Astrocyte of the spinal cord (primary cell): ENCODE data around the gene TMC3.

ENCODE experiments used
- DNase-seq: peaks from one replicate; pipeline ENCODE4 v3.0.0; 2011; ENCODE audit warnings: low read depth, low spot score
- H3K4me3 ChIP-seq: 2 replicates; pipeline ENCODE4 v1.5.1; 2011; ENCODE audit warnings: low read depth, mild to moderate bottlenecking, low read length, moderate library complexity
- CTCF ChIP-seq: IDR thresholded peaks from 2 replicates; pipeline ENCODE4 v1.5.1; 2012; ENCODE audit warnings: low read depth, mild to moderate bottlenecking, low read length, inconsistent platforms
- in situ Hi-C: cut with HindIII; loops from 2 replicates; pipeline ENCODE4 v1.10.0; 2017; ENCODE audit warnings: low sequenced_read_pairs

TMC3 gene

GRCh38 chr15:81299156-81299555, 74.9 kb downstream of the TMC3 start:
- no peak for DNase-seq
- in situ Hi-C loops = no loop called here
- H3K4me3 ChIP-seq = no peak overlapping the region
- TF ChIP-seq CTCF = no peak

GRCh38 chr15:81298611-81299010, 75.4 kb downstream of the TMC3 start:
- no peak overlapping the region for H3K4me3 ChIP-seq
- in situ Hi-C loops = no loop called here

GRCh38 chr15:81297603-81298575, 76.1 kb downstream of the TMC3 start:
- no peak overlapping the region for H3K4me3 ChIP-seq
- TF ChIP-seq CTCF = no peak
- in situ Hi-C loops = no loop called here
- DNase-seq = no peak

More at GRCh38 chr15:81298611-81299010, 75.4 kb downstream of the TMC3 start:
- TF ChIP-seq CTCF = no peak
- DNase-seq = no peak

GRCh38 chr15:81297147-81297572, 76.9 kb downstream of the TMC3 start:
- H3K4me3 ChIP-seq = no peak overlapping the region
- DNase-seq = no peak
- in situ Hi-C loops = no loop called here
- no peak for TF ChIP-seq CTCF

- DNase-seq = no peak
- no peak overlapping the region for H3K4me3 ChIP-seq
- no peak for TF ChIP-seq CTCF
- in situ Hi-C loops = no loop called here
These were observed 77.3 kb downstream of the TMC3 start for GRCh38 chr15:81296673-81297072.

GRCh38 chr15:81296186-81296585, 77.8 kb downstream of the TMC3 start:
- no peak for DNase-seq
- no peak for TF ChIP-seq CTCF
- H3K4me3 ChIP-seq = no peak overlapping the region
- in situ Hi-C loops = no loop called here
